Endodermal cell (in vitro differentiated cells): Measurements from ENCODE around the gene GPRIN1. TPM values are rescaled to one million over a fixed set of nuclear protein-coding genes. Genes with fewer than 3 reads are reported as not detected.

ENCODE experiments used
- DNase-seq: peaks from one replicate; pipeline ENCODE4 v3.0.0-alpha.2; 2017
- H3K27ac ChIP-seq: 2 replicates; pipeline ENCODE4 v1.5.1; 2013; ENCODE audit warnings: mild to moderate bottlenecking, low read depth, low read length, moderate library complexity
- H3K27me3 ChIP-seq: 2 replicates; pipeline ENCODE4 v1.6.1; 2013; ENCODE audit warnings: mild to moderate bottlenecking, low read length, moderate library complexity; ENCODE audit not compliant: insufficient read depth, control insufficient read depth, poor library complexity, severe bottlenecking
- H3K36me3 ChIP-seq: 2 replicates; pipeline ENCODE4 v1.7.0; 2013; ENCODE audit warnings: mild to moderate bottlenecking, low read length, moderate library complexity; ENCODE audit not compliant: control insufficient read depth, insufficient read depth
- H3K4me1 ChIP-seq: one replicate; pipeline ENCODE4 v1.7.0; 2013; ENCODE audit warnings: low read length; ENCODE audit not compliant: control insufficient read depth, insufficient read depth
- H3K4me3 ChIP-seq: 2 replicates; pipeline ENCODE4 v1.5.1; 2013; ENCODE audit warnings: mild to moderate bottlenecking, low read length, moderate library complexity
- H3K9ac ChIP-seq: 2 replicates; pipeline ENCODE4 v1.6.1; 2013; ENCODE audit warnings: mild to moderate bottlenecking, low read length, moderate library complexity; ENCODE audit not compliant: poor library complexity, severe bottlenecking; ENCODE audit errors: extremely low read depth
- H3K9me3 ChIP-seq: 2 replicates; pipeline ENCODE4 v1.6.1; 2013; ENCODE audit warnings: mild to moderate bottlenecking, low read length, moderate library complexity; ENCODE audit not compliant: control insufficient read depth
- H3K27ac Mint-ChIP-seq: 2 replicates; pipeline ENCODE4 v1.8.0; 2020; ENCODE audit warnings: mixed read lengths
- H3K27me3 Mint-ChIP-seq: 2 replicates; pipeline ENCODE4 v1.8.0; 2021; ENCODE audit warnings: mild to moderate bottlenecking, mixed read lengths; ENCODE audit not compliant: insufficient read depth
- H3K36me3 Mint-ChIP-seq: 2 replicates; pipeline ENCODE4 v1.8.0; 2020; ENCODE audit warnings: low read depth, mixed read lengths
- H3K4me1 Mint-ChIP-seq: 2 replicates; pipeline ENCODE4 v1.8.0; 2020; ENCODE audit warnings: mixed read lengths
- H3K4me3 Mint-ChIP-seq: 2 replicates; pipeline ENCODE4 v1.8.0; 2020; ENCODE audit warnings: mild to moderate bottlenecking, moderate library complexity, mixed read lengths
- H3K9me3 Mint-ChIP-seq: 2 replicates; pipeline ENCODE4 v1.8.0; 2020; ENCODE audit warnings: mild to moderate bottlenecking, mixed read lengths
- WGBS, 2 experiments: methylation state at CpG; one replicate each; pipeline versions ENCODE4 v1.1.5 to v1.1.7; 2013; ENCODE audit warnings: missing lambda C conversion rate in 2 of 2, mixed read lengths in 1 of 2; ENCODE audit not compliant: insufficient coverage in 1 of 2, insufficient read length in 1 of 2; 5-methylcytosine and 5-hydroxymethylcytosine counted together
- total RNA-seq, 2 donors: library from RNA; stranded (reverse); fragmentation: NEBNext Ultra II Directional in 1 of 2; extraction: Animal tissue kit (Norgen Biotek cat#: 25700) in 1 of 2; gene quantifications; 2 replicates in 1 of 2; 3 replicates in 1 of 2; pipeline ENCODE4 v1.2.1, GENCODE V29; 2021
- TF ChIP-seq, protein P1 (sequence below): fragments of 200-600 bp; sonication (generic); conservative IDR thresholded peaks from 2 replicates; pipeline ENCODE4 v1.5.0; 2021; ENCODE audit warnings: antibody characterized with exemption, mild to moderate bottlenecking

GPRIN1 gene
- total RNA-seq, 2 donors from 2014 or later = 4.5 to 4.9 TPM

DNA sequence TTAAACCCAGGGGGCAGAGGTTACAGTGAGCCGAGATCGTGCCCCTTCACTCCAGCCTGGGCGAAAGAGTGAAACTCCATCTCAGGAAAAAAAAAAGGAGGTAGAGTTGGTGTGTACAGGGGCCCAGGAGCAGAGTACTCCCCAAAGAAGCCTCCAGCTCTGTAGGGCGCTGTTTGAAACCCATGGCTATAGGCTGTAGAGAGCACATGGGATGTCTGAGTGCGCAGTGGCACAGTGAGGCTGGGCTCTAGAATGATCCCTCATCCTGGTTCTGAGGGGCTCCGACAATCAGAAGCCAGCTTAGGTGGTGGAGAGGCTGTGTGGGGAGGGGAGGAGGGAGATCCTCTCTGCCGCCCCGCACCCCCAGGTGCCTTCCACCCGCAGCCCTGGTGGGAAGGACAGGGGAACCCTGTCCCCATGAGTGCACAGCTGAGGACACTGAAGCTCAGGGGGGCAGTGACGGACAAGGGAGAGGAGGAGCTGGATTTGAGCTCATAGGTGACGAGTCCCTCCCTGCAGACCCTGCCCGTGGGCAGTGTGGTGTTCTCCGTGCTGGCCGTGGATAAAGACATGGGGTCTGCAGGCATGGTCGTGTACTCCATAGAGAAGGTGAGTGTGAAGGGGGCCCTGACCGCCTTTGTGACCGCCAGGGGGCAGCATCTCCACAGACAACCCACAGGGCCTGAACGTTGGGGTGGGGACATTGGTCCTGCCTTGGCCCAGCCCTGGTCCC, 36.2 kb downstream of the GPRIN1 start:
- DNase-seq = peak; percentile 93
- H3K27ac Mint-ChIP-seq = no peak overlapping the region
- TF ChIP-seq, protein P1, sequence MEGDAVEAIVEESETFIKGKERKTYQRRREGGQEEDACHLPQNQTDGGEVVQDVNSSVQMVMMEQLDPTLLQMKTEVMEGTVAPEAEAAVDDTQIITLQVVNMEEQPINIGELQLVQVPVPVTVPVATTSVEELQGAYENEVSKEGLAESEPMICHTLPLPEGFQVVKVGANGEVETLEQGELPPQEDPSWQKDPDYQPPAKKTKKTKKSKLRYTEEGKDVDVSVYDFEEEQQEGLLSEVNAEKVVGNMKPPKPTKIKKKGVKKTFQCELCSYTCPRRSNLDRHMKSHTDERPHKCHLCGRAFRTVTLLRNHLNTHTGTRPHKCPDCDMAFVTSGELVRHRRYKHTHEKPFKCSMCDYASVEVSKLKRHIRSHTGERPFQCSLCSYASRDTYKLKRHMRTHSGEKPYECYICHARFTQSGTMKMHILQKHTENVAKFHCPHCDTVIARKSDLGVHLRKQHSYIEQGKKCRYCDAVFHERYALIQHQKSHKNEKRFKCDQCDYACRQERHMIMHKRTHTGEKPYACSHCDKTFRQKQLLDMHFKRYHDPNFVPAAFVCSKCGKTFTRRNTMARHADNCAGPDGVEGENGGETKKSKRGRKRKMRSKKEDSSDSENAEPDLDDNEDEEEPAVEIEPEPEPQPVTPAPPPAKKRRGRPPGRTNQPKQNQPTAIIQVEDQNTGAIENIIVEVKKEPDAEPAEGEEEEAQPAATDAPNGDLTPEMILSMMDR = peak; percentile 86
- H3K27me3 Mint-ChIP-seq = peaks cover 8% of the 10 kb centered on the region
- Histone ChIP-seq H3K9me3 (no peaks in the 10 kb centered on the region), H3K27me3 (no peaks in the 10 kb centered on the region), H3K4me3 (no peak overlapping the region), H3K9ac (no peak overlapping the region), H3K27ac (no peak overlapping the region), H3K4me1 (no peaks in the 10 kb centered on the region), H3K36me3 (no peaks in the 10 kb centered on the region)
- whole genome bisulfite sequencing, 2 experiments = 49 to 51% methylated on average over 11 to 18 of the region's 18 CpGs
- H3K4me1 Mint-ChIP-seq = no peaks in the 10 kb centered on the region
- H3K36me3 Mint-ChIP-seq = no peaks in the 10 kb centered on the region
- no peak overlapping the region for H3K4me3 Mint-ChIP-seq
- H3K9me3 Mint-ChIP-seq = no peaks in the 10 kb centered on the region

DNA sequence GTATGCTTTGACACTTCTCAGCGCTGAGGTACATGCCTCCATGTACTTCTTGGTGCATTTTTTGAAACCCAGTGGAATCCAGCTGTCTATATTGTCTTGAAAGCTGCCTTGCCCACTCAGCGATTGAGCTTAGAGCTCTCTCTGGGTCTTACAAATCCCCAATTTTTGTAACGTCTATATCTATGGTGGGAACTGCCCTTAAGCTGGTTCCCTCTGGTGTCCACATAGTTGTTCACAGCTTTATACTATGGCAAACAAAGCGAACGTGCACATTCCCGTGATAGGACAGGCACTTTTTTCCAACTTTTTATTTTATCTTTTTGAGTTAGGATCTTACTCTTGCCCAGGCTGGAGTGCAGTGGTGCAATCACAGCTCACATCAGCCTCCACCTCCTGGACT, 39.9 kb downstream of the GPRIN1 start:
- Mint-ChIP-seq H3K27me3 (peaks cover 8% of the 10 kb centered on the region), H3K27ac (peak overlapping the region; percentile 36), H3K4me1 (peaks cover 7% of the 10 kb centered on the region), H3K9me3 (peaks cover 13% of the 10 kb centered on the region), H3K36me3 (peaks cover 2% of the 10 kb centered on the region), H3K4me3 (no peak overlapping the region)
- Histone ChIP-seq H3K27ac (no peak overlapping the region), H3K4me3 (no peak overlapping the region), H3K27me3 (no peaks in the 10 kb centered on the region), H3K9ac (no peak overlapping the region), H3K4me1 (peaks cover 6% of the 10 kb centered on the region), H3K36me3 (no peaks in the 10 kb centered on the region), H3K9me3 (no peaks in the 10 kb centered on the region)
- TF ChIP-seq, protein P1 = no peak
- DNase-seq = no peak
- WGBS, 2 experiments = 90 to 92% methylated on average over 5 to 6 of the region's 6 CpGs

DNA sequence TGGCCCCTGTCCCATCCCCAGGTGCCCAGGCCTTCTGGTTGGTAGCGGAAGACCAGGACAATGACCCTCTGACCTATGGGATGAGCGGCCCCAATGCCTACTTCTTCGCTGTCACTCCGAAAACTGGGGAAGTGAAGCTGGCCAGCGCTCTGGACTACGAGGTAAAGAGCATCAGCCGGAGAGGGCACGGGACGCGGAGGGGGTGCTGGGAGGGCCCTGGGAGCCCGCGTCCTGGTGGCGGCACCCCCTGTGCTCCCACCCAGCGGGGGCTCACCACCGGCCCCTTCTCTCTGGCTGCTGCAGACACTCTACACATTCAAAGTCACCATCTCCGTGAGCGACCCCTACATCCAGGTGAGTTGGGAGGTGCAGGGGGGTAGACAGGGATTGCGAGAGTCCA, 41.3 kb downstream of the GPRIN1 start:
- Histone ChIP-seq H3K4me3 (no peak overlapping the region), H3K9ac (no peak overlapping the region), H3K4me1 (peaks cover 6% of the 10 kb centered on the region), H3K27me3 (no peaks in the 10 kb centered on the region), H3K36me3 (no peaks in the 10 kb centered on the region), H3K27ac (no peak overlapping the region), H3K9me3 (no peaks in the 10 kb centered on the region)
- DNase-seq = no peak
- H3K4me3 Mint-ChIP-seq = no peak overlapping the region
- H3K4me1 Mint-ChIP-seq = peaks cover 7% of the 10 kb centered on the region
- WGBS, 2 experiments = 83 to 87% methylated on average over 7 to 18 of the region's 18 CpGs
- H3K27me3 Mint-ChIP-seq = peaks cover 8% of the 10 kb centered on the region
- H3K27ac Mint-ChIP-seq = no peak overlapping the region
- peaks cover 13% of the 10 kb centered on the region for H3K9me3 Mint-ChIP-seq
- peaks cover 2% of the 10 kb centered on the region for H3K36me3 Mint-ChIP-seq
- TF ChIP-seq, protein P1 = no peak
